PC-3 (cell line): ENCODE results near the gene CNTFR. TPM values are rescaled to one million over a fixed set of nuclear protein-coding genes. Genes with fewer than 3 reads are reported as not detected.
A peak's percentile ranks its signal among the peaks of the same experiment; 100 is the strongest.

Experiments used
- ATAC-seq: fragments of 200-7000 bp; cut with Tn5 transposase; 2 replicates; pipeline ENCODE4 v1.9.1; 2020; ENCODE audit warnings: mild to moderate bottlenecking, moderate library complexity
- BruUV-seq: library from RNA; stranded (reverse); fragments of 400-500 nt; replicated peaks from 2 replicates; lab custom pipeline; 2021; lab: Mats Ljungman, UMichigan
- CTCF ChIA-PET: fragments of 300-600 bp; sonication (Branson Sonifier 250); formaldehyde crosslinking; loops from one replicate; lab custom pipeline; 2022; ENCODE audit warnings: antibody characterized with exemption; lab: Charles Lee
- POLR2A ChIA-PET: fragments of 300-600 bp; sonication (Branson Sonifier 250); formaldehyde crosslinking; loops from one replicate; lab custom pipeline; 2022; ENCODE audit warnings: antibody characterized with exemption; ENCODE audit not compliant: unreplicated experiment; lab: Charles Lee
- DNase-seq: peaks from one replicate; pipeline ENCODE4 v3.0.0-alpha.2; 2015
- H2AFZ ChIP-seq: fragments of 300-600 bp; sonication (generic); 2 replicates; pipeline ENCODE4 v1.6.0; 2016; ENCODE audit warnings: antibody characterized with exemption, low read length
- H3F3A ChIP-seq: fragments of 300-600 bp; sonication (generic); one replicate; pipeline ENCODE4 v1.6.0; 2017; ENCODE audit warnings: antibody characterized with exemption, low read length, control low read depth, mild to moderate bottlenecking; ENCODE audit not compliant: unreplicated experiment
- H3K27ac ChIP-seq: fragments of 300-600 bp; sonication (generic); 2 replicates; pipeline ENCODE4 v1.5.1; 2016; ENCODE audit warnings: mild to moderate bottlenecking, low read length
- H3K27me3 ChIP-seq: fragments of 300-600 bp; sonication (generic); 2 replicates; pipeline ENCODE4 v1.6.1; 2016; ENCODE audit warnings: low read length, mixed read lengths
- H3K36me3 ChIP-seq: fragments of 300-600 bp; sonication (generic); 2 replicates; pipeline ENCODE4 v1.6.1; 2016; ENCODE audit warnings: low read depth, mixed run types, low read length, mixed read lengths
- H3K4me1 ChIP-seq: fragments of 300-600 bp; sonication (generic); 2 replicates; pipeline ENCODE4 v1.5.1; 2016; ENCODE audit warnings: low read length; ENCODE audit not compliant: insufficient read depth
- H3K4me2 ChIP-seq: fragments of 300-600 bp; sonication (generic); 2 replicates; pipeline ENCODE4 v1.6.0; 2016; ENCODE audit warnings: low read length
- H3K4me3 ChIP-seq: fragments of 300-600 bp; sonication (generic); 2 replicates; pipeline ENCODE4 v1.5.1; 2016; ENCODE audit warnings: mild to moderate bottlenecking, low read length, mixed read lengths
- H3K79me2 ChIP-seq: fragments of 300-600 bp; sonication (generic); 2 replicates; pipeline ENCODE4 v1.6.1; 2017; ENCODE audit warnings: low read length, mixed read lengths
- H3K9ac ChIP-seq: fragments of 300-600 bp; sonication (generic); 2 replicates; pipeline ENCODE4 v1.6.0; 2016; ENCODE audit warnings: mild to moderate bottlenecking, low read length
- H3K9me2 ChIP-seq: fragments of 300-600 bp; sonication (generic); replicated peaks from 2 replicates; pipeline ENCODE4 v1.6.1; 2016; ENCODE audit warnings: mixed run types, low read length, mixed read lengths
- H3K9me3 ChIP-seq: fragments of 300-600 bp; sonication (generic); 2 replicates; pipeline ENCODE4 v1.6.1; 2016; ENCODE audit warnings: low read length, mixed read lengths
- H4K20me1 ChIP-seq: fragments of 300-600 bp; sonication (generic); 2 replicates; pipeline ENCODE4 v1.6.1; 2016; ENCODE audit warnings: low read length, mixed read lengths
- CTCF ChIP-seq: fragments of 300-600 bp; sonication (generic); conservative IDR thresholded peaks from 2 replicates; pipeline ENCODE4 v1.5.1; 2017; ENCODE audit warnings: antibody characterized with exemption, low read depth, mild to moderate bottlenecking, low read length
- EZH2 ChIP-seq: fragments of 300-600 bp; sonication (generic); IDR thresholded peaks from one replicate; pipeline ENCODE4 v1.6.1; 2017; ENCODE audit warnings: antibody characterized with exemption, mild to moderate bottlenecking, low read length; ENCODE audit not compliant: unreplicated experiment
- EZH2phosphoT487 ChIP-seq: fragments of 300-600 bp; sonication (generic); IDR thresholded peaks from 2 replicates; pipeline ENCODE4 v1.6.1; 2018; ENCODE audit warnings: mild to moderate bottlenecking, antibody characterized with exemption, low read length, borderline replicate concordance
- intact Hi-C: fragments of 100-400 bp; cut with micrococcal nuclease; formaldehyde crosslinking; loops from 2 replicates; pipeline ENCODE4 v1.9.0; 2023
- total RNA-seq: library from RNA; depleted of rRNA; stranded (reverse); fragments of >200 nt; gene quantifications from 2 replicates; pipeline ENCODE4 v1.2.3, GENCODE V29; 2014

Gene CNTFR
- total RNA-seq, 1 experiment from 2014 or later = not detected

GRCh38 chr9:34592895-34593601 lies 3.5 kb upstream of the CNTFR start:
- no peaks in the 10 kb centered on the region for H3K9me3 ChIP-seq
- H3K4me3 ChIP-seq = no peak overlapping the region
- CTCF ChIA-PET = interaction anchor here (1.7 kb wide), 1 partner anchor 91 kb away, joined by 15 read pairs; no protein-coding TSS in a partner anchor
- BruUV-seq = no TSS peak
- H4K20me1 ChIP-seq = no peaks in the 10 kb centered on the region
- no peaks in the 10 kb centered on the region for H3K4me1 ChIP-seq
- no peaks in the 10 kb centered on the region for H3F3A ChIP-seq
- ATAC-seq (peak; percentile 14; the same call in 1 of the 2 replicates), DNase-seq (peak; percentile 12)
- H2AFZ ChIP-seq = no peak overlapping the region
- no peaks in the 10 kb centered on the region for H3K36me3 ChIP-seq
- intact Hi-C loops = loop anchor here (5.0 kb wide), 2 partner anchors 91 to 156 kb away; no protein-coding TSS in a partner anchor
- H3K9me2 ChIP-seq = no peaks in the 10 kb centered on the region
- H3K9ac ChIP-seq = no peak overlapping the region
- H3K79me2 ChIP-seq = no peaks in the 10 kb centered on the region
- POLR2A ChIA-PET = no interaction called here
- H3K27me3 ChIP-seq = peaks cover 35% of the 10 kb centered on the region
- TF ChIP-seq CTCF = no peak
- H3K4me2 ChIP-seq = 0 out of 2 replicates have a peak overlapping the region, but pooled peaks have one; percentile 29
- no peak overlapping the region for H3K27ac ChIP-seq

- H3K36me3 ChIP-seq = no peaks in the 10 kb centered on the region
- no peak overlapping the region for H3K27ac ChIP-seq
- H3K9me2 ChIP-seq = no peaks in the 10 kb centered on the region
- DNase-seq (no peak), ATAC-seq (no peak)
- H3K9ac ChIP-seq = no peak overlapping the region
- no peaks in the 10 kb centered on the region for H4K20me1 ChIP-seq
- no peak overlapping the region for H3K4me3 ChIP-seq
- TF ChIP-seq CTCF (no peak), EZH2phosphoT487 (no peak), EZH2 (no peak)
- H3K9me3 ChIP-seq = no peaks in the 10 kb centered on the region
- H3K4me2 ChIP-seq = peak overlapping the region; percentile 56; the same call in 1 of the 2 replicates
- ChIA-PET CTCF (interaction anchor here (1.7 to 1.9 kb wide), 2 partner anchors 90 to 188 kb away, joined by 15 read pairs; no protein-coding TSS in a partner anchor), POLR2A (no interaction called here)
- no peaks in the 10 kb centered on the region for H3F3A ChIP-seq
- H3K27me3 ChIP-seq = peaks cover 43% of the 10 kb centered on the region
- no TSS peak for BruUV-seq
- no peaks in the 10 kb centered on the region for H3K4me1 ChIP-seq
- intact Hi-C loops = loop anchor here (2.0 to 5.0 kb wide), 3 partner anchors 90 to 187 kb away; no protein-coding TSS in a partner anchor
- no peak overlapping the region for H2AFZ ChIP-seq
- H3K79me2 ChIP-seq = no peaks in the 10 kb centered on the region
Measured at GRCh38 chr9:34591917-34592866, 2.7 kb upstream of the CNTFR start.
